ENCODE measurements around the gene ZFHX3. TPM values are rescaled to one million over a fixed set of nuclear protein-coding genes. Genes with fewer than 3 reads are reported as not detected.

The ZFHX3 gene
- total RNA-seq, 1 experiment from 2014 or later, result 1.5 TPM

DNA sequence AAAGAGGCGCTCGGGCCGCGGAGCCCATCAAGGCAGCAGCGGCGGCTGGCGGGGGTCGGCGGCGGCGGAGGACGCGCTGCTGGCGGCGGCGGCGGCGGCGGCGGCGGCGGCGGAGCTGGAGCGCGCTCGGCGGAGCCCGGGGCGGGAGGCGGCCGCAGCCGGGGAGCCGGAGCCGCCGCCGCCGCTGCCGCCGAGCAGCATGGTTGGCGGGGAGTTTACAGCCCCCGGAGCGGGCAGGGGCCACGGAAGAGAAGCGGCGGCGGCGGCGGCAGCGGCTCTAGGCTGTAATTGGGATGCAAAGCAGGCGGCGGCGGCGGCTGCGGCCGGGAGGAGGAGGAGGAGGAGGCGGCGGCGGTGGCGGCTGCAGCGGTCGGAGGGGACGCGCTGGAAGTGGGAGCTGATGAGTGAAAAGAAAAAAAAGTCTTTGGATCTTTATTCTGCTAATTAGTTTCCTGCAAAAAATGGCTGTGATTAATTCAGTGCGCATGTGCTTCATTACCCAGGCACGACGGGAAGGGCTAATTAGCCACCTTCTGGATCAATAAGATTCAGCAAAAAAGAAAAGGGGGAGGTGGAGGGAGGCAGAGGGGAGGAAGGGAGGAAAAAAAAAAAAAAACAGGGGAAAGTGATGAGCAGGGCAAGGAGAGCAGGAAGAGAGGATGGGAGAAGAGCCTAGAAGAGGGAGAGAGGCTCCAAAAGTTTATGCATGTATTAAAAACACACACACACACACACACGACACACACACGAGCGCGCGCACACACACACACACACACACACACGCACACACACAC, 10.9 kb upstream of the ZFHX3 start:
- no peaks in the 10 kb centered on the region for H3K79me1 ChIP-seq (ENCODE audit: insufficient read depth, low read depth, low read length, poor library complexity, severe bottlenecking)
- H2AK5ac ChIP-seq (ENCODE audit: insufficient read length, low read length), result no peak overlapping the region
- peaks cover 6% of the 10 kb centered on the region for H3K4me1 ChIP-seq (ENCODE audit: insufficient read depth, low read length)
- WGBS (ENCODE audit: extremely low coverage, insufficient read length, low lambda C conversion rate), result no CpG with 5 or more reads among the region's 72 CpGs
- no peak overlapping the region for H3K18ac ChIP-seq (ENCODE audit: insufficient read length, low read depth, low read length)
- no peak overlapping the region for H2AFZ ChIP-seq (ENCODE audit: low read length)
- H3K27ac ChIP-seq (ENCODE audit: insufficient read length, low read depth, low read length), result no peak overlapping the region
- H2BK120ac ChIP-seq (ENCODE audit: low read depth, low read length, poor library complexity, severe bottlenecking), result no peak overlapping the region
- peaks cover 41 to 71% of the 10 kb centered on the region in 2 experiments for H3K4me1 Mint-ChIP-seq
- no peak overlapping the region for H3K23ac ChIP-seq (ENCODE audit: insufficient read length, low read depth, low read length)
- no peak overlapping the region for H2BK20ac ChIP-seq (ENCODE audit: low read depth, low read length, poor library complexity, severe bottlenecking)
- no peaks in the 10 kb centered on the region for H3K9me3 ChIP-seq (ENCODE audit: control insufficient read depth, low read depth, low read length)
- no peak overlapping the region for H3K56ac ChIP-seq (ENCODE audit: insufficient read length, low read depth, low read length)
- DNase-seq, result no peak
- no peak overlapping the region for H4K8ac ChIP-seq (replicated peaks; ENCODE audit: insufficient read length, low read depth, low read length)
- H3K27me3 Mint-ChIP-seq (ENCODE audit: low read depth), result peaks cover 52% of the 10 kb centered on the region
- peaks cover 45% of the 10 kb centered on the region for H3K27me3 ChIP-seq (ENCODE audit: insufficient read depth, low read length)
- no peaks in the 10 kb centered on the region for H4K20me1 ChIP-seq (ENCODE audit: control insufficient read depth, insufficient read depth, insufficient read length)
- H2BK12ac ChIP-seq (ENCODE audit: insufficient read length, low read depth, low read length), result no peak overlapping the region
- no peaks in the 10 kb centered on the region; a peak in 1 of 5 replicates for H3K9me3 Mint-ChIP-seq
- H3K4ac ChIP-seq (ENCODE audit: low read depth, low read length), result no peak overlapping the region
- H3K4me3 Mint-ChIP-seq, result peak overlapping the region; percentile 65 to 83
- peak overlapping the region; percentile 83 for H3K4me2 ChIP-seq (ENCODE audit: insufficient read depth, insufficient read length, low read length)
- H3K36me3 Mint-ChIP-seq (ENCODE audit: insufficient read depth in 1 of 3, low read depth in 3 of 3), result peaks cover 0 to 2% (median 0%) of the 10 kb centered on the region in 3 experiments; a peak in 1 of 7 replicates
- H3K23me2 ChIP-seq (ENCODE audit: insufficient read length, low read depth, low read length, poor library complexity, severe bottlenecking), result peaks cover 5% of the 10 kb centered on the region
- H2BK15ac ChIP-seq (ENCODE audit: low read depth, low read length), result no peak overlapping the region
- no peak overlapping the region for H3T11ph ChIP-seq (ENCODE audit: low read length)
- TF ChIP-seq, protein P1, sequence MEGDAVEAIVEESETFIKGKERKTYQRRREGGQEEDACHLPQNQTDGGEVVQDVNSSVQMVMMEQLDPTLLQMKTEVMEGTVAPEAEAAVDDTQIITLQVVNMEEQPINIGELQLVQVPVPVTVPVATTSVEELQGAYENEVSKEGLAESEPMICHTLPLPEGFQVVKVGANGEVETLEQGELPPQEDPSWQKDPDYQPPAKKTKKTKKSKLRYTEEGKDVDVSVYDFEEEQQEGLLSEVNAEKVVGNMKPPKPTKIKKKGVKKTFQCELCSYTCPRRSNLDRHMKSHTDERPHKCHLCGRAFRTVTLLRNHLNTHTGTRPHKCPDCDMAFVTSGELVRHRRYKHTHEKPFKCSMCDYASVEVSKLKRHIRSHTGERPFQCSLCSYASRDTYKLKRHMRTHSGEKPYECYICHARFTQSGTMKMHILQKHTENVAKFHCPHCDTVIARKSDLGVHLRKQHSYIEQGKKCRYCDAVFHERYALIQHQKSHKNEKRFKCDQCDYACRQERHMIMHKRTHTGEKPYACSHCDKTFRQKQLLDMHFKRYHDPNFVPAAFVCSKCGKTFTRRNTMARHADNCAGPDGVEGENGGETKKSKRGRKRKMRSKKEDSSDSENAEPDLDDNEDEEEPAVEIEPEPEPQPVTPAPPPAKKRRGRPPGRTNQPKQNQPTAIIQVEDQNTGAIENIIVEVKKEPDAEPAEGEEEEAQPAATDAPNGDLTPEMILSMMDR (conservative IDR thresholded peaks at IDR 0.05), result no peak
- H3K14ac ChIP-seq (ENCODE audit: insufficient read depth, low read length), result no peak overlapping the region
- no peaks in the 10 kb centered on the region for H3K79me2 ChIP-seq (ENCODE audit: insufficient read depth, low read length)
- no peak overlapping the region for H3K27ac Mint-ChIP-seq
- H3K9ac ChIP-seq (ENCODE audit: extremely low read depth, insufficient read length, low read length), result no peak overlapping the region
- H4K91ac ChIP-seq (ENCODE audit: insufficient read length, low read depth, low read length), result no peak overlapping the region
- H2BK5ac ChIP-seq (ENCODE audit: insufficient read length, low read length), result no peak overlapping the region
- no peak overlapping the region for H4K5ac ChIP-seq (ENCODE audit: insufficient read length, low read depth, low read length)

Measured in H9 (cell line).